Endothelial cell (in vitro differentiated cells): Measurements from ENCODE around the gene KIF4A. TPM values are rescaled to one million over a fixed set of nuclear protein-coding genes. Genes with fewer than 3 reads are reported as not detected.

ENCODE experiments used
- DNase-seq: peaks from one replicate; pipeline ENCODE4 v3.0.0; 2021; ENCODE audit warnings: low spot score
- H3K27ac Mint-ChIP-seq: one replicate; pipeline ENCODE4 v1.8.0; 2021; ENCODE audit warnings: mixed read lengths, inconsistent platforms; ENCODE audit not compliant: unreplicated experiment
- H3K27me3 Mint-ChIP-seq: one replicate; pipeline ENCODE4 v1.8.0; 2021; ENCODE audit warnings: mild to moderate bottlenecking, moderate library complexity, mixed read lengths, inconsistent platforms; ENCODE audit not compliant: unreplicated experiment
- H3K36me3 Mint-ChIP-seq: one replicate; pipeline ENCODE4 v1.8.0; 2021; ENCODE audit warnings: mild to moderate bottlenecking, low read depth, mixed read lengths, inconsistent platforms; ENCODE audit not compliant: unreplicated experiment
- H3K4me1 Mint-ChIP-seq: one replicate; pipeline ENCODE4 v1.8.0; 2021; ENCODE audit warnings: mild to moderate bottlenecking, mixed read lengths, inconsistent platforms; ENCODE audit not compliant: unreplicated experiment
- H3K4me3 Mint-ChIP-seq: one replicate; pipeline ENCODE4 v1.8.0; 2021; ENCODE audit warnings: mild to moderate bottlenecking, mixed read lengths, inconsistent platforms; ENCODE audit not compliant: unreplicated experiment
- H3K9me3 Mint-ChIP-seq: one replicate; pipeline ENCODE4 v1.8.0; 2021; ENCODE audit warnings: mixed read lengths, inconsistent platforms; ENCODE audit not compliant: unreplicated experiment
- CTCF ChIP-seq: fragments of 200-600 bp; sonication (generic); IDR thresholded peaks from one replicate; pipeline ENCODE4 v1.5.0; 2021; ENCODE audit warnings: antibody characterized with exemption; ENCODE audit not compliant: unreplicated experiment
- total RNA-seq: library from RNA; stranded (reverse); fragmentation: NEBNext Ultra II Directional; extraction: Animal tissue kit (Norgen Biotek cat#: 25700); gene quantifications from one replicate; pipeline ENCODE4 v1.2.1, GENCODE V29; 2021; ENCODE audit not compliant: unreplicated experiment

Gene KIF4A
- total RNA-seq, 1 donor from 2014 or later: 7.6 TPM

- H3K27me3 Mint-ChIP-seq: peaks cover 4% of the 10 kb centered on the region
- no peak overlapping the region for H3K27ac Mint-ChIP-seq
- DNase-seq: no peak
- no peaks in the 10 kb centered on the region for H3K36me3 Mint-ChIP-seq
- H3K9me3 Mint-ChIP-seq: no peaks in the 10 kb centered on the region
- no peak overlapping the region for H3K4me3 Mint-ChIP-seq
- TF ChIP-seq CTCF: no peak
- no peaks in the 10 kb centered on the region for H3K4me1 Mint-ChIP-seq
These were observed 136.7 kb downstream of the KIF4A start for GRCh38 chrX:70426286-70427278.

GRCh38 chrX:70427365-70427764 lies 137.5 kb downstream of the KIF4A start:
- no peak for TF ChIP-seq CTCF
- H3K27me3 Mint-ChIP-seq: peaks cover 4% of the 10 kb centered on the region
- H3K36me3 Mint-ChIP-seq: no peaks in the 10 kb centered on the region
- no peaks in the 10 kb centered on the region for H3K9me3 Mint-ChIP-seq
- no peak for DNase-seq
- no peaks in the 10 kb centered on the region for H3K4me1 Mint-ChIP-seq
- H3K4me3 Mint-ChIP-seq: no peak overlapping the region
- no peak overlapping the region for H3K27ac Mint-ChIP-seq

GRCh38 chrX:70429759-70430158 lies 139.9 kb downstream of the KIF4A start:
- no peak for TF ChIP-seq CTCF
- no peaks in the 10 kb centered on the region for H3K36me3 Mint-ChIP-seq
- peaks cover 4% of the 10 kb centered on the region for H3K27me3 Mint-ChIP-seq
- no peak overlapping the region for H3K27ac Mint-ChIP-seq
- no peak for DNase-seq
- H3K4me3 Mint-ChIP-seq: no peak overlapping the region
- H3K4me1 Mint-ChIP-seq: no peaks in the 10 kb centered on the region
- H3K9me3 Mint-ChIP-seq: no peaks in the 10 kb centered on the region

- Mint-ChIP-seq H3K9me3 (no peaks in the 10 kb centered on the region), H3K4me1 (no peaks in the 10 kb centered on the region), H3K27me3 (peaks cover 5% of the 10 kb centered on the region), H3K36me3 (no peaks in the 10 kb centered on the region), H3K4me3 (peak overlapping the region; percentile 80), H3K27ac (peak overlapping the region; percentile 57)
- TF ChIP-seq CTCF: no peak
- DNase-seq: no peak
These were observed 143.3 kb downstream of the KIF4A start for GRCh38 chrX:70432936-70433847.
